Bone marrow (tissue), 2 donors: ENCODE data around the gene GSDME.

Experiments used
- DNase-seq, 2 donors: peaks; one replicate each; lab custom pipeline; 2025; lab: John Stamatoyannopoulos, UW

The GSDME gene

DNA sequence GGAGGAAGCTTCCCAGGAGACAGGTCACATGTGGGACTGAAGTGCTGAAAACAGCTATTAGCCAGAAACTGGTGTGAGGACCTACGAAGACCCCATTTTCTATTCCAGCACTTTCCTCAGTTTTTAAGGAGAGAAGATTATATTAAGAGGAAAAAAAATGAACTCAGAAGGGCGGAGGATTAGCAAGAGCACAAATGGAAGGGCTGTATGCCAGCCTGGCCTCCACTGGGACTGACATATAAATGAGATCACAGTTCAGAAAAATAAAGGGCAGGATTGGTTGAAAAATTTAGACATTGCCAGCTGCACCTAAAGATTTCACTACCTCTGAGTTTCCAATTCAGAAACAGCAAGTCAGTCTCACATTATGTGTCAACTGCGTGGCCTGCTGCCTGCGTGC is 53.0 kb downstream of the GSDME start:
- no peak for DNase-seq

DNA sequence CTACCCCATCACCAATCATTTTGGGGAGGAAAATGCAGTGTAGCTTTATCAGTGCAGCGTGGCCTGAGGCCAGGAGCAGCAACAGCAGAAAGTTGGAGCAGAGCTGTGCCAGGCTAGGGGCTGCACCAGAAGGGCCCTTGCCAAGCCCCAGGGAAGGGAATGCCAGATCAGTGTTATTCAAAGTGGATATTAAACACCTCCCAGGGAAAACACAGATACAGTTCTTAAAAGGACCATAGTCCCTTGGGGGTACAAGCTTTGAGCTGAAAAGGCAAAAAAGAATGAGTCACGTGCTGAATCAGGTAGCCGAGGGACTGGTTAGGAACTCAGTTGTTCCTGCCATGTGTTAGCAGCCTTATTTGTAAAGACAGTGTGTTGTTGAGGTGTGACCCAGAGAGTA is 54.0 kb downstream of the GSDME start:
- no peak for DNase-seq

DNA sequence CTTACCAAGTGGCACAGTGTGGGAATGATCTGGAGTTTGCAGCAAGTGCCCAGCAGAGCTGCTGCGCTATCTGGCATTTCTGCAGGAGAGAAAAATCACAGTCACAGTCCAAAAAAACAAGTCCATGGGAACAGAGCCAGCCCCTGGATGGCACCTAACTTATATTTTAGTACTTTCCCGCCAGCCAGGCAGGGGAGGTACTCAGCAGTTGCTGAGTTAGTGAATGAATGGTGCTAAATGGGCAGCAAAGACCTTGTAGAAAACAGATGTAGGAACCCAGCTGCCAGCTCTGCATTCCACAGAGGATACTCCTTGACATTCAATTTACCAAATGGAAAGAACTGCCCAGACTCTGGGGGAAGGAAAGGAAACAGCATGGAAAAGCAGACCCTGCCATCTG is 54.5 kb downstream of the GSDME start:
- no peak for DNase-seq

DNA sequence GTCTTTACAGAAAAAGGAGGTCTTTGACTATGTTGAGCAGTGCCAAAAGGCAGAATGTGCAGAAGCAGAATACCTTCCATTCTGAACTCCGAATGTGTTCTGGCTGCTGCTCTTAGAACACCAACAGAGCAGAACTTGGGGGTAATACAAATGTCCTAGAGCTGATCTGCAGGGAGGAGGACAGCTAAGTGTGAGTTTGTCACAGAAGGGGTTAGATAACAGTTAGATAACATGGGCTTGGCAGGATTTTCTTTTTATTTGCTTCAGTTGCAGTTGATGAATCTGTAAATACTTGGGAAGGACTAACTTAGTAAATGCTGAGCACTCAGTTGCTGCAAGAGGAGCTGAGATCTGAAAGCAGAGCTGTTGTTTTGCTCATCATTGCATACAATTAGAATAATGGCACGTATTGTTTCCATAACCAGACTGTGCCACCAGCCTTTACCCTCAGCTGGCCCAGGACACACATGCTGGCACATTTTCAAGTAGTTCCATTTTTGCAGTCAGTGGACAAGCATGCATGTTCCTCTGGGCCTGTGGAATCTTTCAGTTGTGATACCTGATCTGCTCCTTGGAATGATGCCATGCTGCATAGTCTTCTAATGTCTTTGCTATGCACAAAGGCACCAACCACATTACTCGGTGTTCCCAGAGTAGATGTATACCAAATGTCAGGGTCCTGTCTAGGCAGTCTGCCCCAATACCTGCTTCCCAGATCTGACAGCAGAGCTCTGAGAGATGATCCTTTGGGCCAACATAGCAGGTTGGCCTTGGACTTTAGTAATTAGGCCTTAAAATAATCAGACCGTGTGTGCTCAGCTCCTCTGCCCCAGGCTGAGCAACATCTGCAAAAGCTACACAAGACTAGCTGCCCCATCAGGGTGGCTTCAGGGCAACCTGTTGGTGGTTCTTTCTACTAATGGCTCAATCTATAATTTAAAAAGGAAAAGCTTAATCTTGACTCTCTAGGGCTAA is 55.7 kb downstream of the GSDME start:
- DNase-seq = no peak

DNA sequence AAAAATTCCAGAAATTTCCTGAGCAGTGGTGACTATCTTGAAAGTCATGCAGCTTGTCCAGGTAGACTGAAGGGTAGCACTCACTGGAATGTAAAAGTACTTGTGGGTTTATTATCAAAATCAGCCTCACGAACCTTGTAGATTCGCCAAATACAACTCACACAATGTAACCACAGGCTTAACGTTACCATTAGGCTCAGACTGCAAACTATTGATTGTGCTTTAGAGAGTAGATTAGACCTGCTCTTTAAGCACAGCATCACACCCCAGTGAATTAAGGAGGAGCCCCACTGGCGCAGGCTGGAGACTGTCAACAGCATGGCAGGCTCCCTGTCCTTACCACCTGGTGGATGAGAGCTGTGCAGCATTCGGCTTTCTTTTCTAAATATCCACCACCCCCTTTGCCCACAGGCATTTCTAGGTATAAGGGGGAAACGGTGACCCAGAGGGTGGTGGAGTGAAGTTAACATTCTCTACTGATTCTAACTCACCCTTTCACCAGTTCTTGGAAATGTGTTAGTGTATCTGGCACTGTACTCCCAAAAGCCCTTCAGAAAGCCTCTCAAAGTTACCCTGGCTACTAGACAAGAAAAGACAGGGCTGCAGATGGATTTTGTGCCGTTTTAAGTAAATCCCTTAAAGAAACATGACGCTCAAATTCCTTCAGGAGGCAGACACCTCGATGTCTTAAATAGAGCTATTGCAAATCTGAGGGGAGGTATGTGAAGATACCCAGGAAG is 56.6 kb downstream of the GSDME start:
- no peak for DNase-seq

DNA sequence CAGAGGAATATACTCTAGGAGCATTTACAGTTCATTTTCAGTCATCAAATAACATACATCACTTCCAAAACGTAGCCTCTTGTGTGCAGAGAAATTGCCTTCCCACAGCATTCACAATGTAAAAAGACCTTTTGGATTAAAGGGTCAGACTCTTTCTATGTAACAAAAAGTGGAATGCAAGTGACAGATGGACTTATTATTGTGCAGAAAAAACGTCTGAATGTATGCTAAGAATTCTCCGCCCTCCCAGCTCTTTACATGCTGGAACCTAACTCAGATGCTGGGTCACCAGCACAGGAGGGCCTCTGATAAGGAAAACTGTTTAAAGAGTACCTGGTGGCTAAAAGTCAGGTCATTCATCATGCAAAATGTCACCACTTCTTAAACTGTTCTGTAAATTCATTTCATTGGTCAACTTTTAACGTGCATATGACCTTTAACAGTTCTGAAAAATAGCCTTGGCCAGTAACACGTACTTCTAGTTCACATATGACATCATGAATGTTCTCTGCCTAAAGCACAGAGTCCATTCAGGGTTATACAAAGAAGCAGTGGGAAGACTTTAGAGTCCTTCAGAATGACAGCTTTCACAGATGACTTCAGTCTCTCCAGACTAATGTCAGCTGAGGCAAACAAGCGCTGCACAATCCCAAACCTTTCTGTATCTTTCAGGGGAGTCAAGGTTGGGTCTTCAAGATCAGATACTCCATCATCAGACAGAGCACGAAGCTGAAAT is 58.6 kb downstream of the GSDME start:
- DNase-seq = no peak

DNA sequence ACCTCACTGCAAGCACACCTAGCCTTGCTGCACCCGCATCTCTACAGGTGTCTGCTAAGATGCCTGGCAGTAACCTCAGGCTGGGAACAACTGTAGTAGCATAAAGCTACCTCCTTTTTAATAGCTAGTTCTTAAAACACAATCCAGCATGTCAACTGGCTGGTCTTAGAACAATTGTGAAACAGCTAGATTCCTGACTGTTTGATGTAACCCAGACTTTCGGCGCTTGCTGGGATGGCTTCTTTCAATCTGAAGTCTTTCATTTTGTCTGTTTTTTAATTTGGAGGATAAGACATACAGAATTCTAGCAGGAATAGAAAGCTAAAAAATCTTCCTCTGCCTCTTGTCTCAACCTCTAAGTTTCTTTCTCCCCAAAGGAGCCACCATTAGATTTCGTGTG is 59.8 kb downstream of the GSDME start:
- DNase-seq = no peak

DNA sequence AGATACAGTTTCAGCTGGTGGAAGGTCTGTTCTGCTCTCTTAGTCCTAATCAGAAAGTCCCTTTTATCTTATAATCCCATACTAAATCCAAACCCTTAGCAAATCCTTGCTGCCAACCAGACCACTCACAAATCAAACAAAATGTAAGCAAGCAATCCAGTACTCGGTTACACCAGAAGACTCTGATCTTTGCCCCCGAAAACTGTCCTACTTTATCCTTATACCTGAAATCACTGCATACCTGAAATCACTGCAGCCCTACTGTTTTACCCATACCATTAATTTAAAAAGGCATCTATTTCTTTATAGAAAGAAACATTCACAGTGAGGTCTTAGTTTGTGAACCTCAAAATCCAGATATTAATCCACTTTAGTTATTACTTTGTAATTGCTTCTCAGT is 64.7 kb downstream of the GSDME start:
- no peak for DNase-seq

DNA sequence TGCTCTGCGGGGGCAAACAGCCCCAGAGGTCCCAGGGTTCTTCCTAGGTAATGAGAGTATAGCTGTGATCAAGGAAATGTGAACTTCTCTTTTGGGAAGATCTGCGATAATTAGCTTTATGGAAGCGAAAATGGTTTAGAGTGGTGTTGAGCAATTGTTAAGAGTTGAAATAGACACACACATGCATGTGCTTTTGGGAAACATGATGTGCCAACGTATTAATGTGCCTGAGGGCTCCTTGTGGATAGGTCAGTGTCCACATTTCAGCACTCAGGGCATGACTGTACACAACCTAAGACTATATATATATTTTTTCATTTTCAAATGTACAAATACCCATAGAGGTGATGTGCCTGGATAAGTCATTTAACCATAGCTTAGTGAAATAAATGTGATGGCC is 67.0 kb downstream of the GSDME start:
- DNase-seq = no peak

DNA sequence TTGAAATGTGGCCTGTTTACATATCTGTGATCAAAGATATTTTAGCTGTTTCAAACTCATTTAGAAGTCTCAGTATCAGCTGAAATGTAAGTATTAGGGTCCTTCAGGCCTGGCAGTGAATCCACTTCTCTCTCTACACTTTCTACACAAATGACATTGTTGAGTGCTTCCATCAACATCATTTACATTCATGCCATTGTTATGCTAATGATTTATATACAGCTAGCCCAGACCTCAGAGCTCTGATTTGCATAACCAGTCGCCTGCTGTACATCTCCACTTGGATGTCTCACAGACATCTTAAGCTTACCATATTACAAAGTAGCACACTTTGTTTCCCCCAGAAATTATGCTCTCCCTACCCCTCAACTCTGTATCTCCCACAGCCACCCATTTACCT is 71.6 kb downstream of the GSDME start:
- no peak for DNase-seq

DNA sequence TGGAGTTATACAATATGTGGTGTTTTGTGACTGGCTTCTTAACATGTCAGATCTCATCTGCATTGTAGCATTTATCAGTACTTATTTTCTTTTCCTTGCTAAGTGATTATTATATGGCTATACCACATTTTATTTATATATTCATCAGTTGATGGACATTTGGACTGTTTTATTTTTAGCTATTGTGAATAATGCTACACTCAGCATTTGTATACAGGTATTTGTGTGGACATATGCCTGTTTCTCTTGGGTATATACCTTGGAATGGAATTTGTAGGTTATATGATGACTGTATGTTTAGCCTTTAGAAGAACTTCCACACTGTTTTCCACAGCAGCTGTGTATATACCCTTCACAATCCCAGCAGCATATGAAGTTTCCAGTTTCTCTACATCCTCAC is 86.5 kb downstream of the GSDME start:
- no peak for DNase-seq

DNA sequence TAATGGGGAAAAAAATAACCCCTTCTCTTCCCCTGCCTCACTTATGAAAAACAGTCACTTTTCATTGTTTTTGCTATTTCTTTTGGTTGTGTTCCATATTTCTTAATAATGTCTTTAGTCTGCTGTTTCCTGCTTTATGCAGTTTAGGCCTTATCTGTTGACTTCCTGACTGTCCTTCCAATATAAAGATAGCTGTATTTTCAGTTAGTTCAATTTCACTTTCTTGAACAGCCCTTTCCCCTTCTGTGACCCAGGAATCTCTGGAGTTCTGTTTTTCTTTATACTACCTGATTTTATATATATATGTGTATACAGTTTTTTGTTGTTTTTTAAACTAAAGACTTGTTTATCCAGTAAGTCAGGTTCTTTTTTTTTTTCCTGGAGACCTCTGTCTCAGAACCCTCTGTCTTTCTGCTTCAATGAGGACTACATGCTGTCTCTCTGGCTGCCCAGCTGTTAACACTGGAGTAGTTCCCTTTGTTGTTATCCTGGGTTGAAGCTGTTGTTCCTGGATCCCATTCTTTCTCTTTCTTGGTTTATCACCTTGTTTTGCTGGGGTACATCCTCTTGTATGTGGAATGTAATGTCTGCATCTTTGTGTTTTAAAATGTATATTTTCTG is 87.2 kb downstream of the GSDME start:
- no peak for DNase-seq

DNA sequence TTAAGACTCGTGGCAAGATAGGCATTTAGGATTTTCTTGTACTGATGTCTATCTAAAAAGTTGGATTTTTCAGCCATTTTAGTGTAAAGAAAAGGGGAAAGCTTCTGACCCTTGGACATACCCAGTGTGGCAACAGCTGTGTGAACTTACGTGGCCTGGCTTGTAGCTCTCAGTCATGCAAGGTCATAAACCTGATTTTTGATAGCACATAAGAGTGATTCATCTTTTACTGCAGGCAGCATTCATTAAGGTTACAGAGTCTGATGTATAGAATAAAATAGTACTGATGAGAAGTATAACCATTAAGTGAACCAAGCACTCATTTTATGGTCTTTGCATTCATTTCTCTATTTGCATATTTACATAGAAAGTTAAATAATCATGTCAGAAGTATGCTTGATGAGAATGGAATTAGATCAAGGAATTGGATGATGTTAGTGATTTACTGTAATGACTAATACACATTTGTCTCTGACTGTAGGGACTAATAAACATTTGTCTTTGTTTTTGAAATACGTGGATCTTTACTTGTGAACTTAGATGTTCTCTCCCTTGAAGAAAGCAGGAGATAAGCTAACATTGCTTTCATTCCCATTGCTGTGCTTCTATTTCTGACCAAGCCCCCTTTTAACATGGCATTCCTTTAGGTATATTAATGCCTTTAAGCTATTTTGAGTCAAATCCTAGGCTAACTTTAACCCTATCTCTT is 88.2 kb downstream of the GSDME start:
- DNase-seq = no peak

DNA sequence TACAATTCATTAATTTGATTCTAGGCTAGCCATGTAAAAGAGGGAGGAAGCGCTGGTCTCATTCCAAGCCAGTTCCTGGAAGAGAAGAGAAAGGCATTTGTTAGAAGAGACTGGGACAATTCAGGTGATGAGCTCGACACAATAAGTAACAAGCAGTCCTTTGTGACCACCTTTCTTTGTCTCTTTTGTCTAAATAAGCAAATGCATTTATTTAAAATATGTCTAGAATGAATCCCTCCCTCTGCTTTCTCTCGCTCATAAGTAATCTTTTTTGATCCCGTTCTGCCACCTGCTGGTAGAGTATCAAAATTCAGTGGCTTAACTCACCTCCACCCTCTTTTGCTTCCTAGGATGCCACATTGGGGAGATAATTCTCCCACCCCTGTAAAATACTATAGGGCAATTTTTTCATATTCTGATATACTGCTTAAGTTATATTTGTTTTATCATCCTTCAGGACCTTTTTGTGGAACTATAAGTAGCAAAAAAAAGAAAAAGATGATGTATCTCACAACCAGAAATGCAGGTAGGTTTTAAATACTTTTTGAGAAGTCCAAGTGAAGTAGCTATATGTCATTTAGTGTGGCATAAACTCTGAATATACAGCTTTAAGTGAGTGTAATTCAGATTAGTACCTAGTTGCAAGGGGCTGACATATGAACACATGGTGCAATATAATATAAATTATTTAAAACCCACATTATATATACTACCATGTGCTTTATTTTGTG is 91.5 kb downstream of the GSDME start:
- DNase-seq = peak in 1 of 2 donors; percentile 53

DNA sequence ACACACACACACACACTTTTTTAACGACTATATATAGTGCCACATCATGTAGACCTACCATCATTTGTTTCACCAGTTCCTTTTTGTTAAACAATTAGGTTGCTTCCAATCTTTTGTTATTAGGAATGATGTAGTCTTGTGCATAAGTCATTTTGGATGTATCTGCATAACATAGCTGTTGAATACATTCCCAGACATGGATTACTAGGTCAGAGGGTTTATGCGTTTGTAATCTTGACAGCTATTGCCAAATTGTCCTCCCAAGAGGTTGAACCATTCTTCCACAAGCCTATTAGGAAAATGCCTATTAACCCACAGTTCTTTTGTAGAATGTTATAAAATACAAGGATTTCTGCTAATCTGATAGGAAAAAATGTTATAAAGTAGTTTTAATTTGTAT is 96.7 kb downstream of the GSDME start:
- DNase-seq = no peak

DNA sequence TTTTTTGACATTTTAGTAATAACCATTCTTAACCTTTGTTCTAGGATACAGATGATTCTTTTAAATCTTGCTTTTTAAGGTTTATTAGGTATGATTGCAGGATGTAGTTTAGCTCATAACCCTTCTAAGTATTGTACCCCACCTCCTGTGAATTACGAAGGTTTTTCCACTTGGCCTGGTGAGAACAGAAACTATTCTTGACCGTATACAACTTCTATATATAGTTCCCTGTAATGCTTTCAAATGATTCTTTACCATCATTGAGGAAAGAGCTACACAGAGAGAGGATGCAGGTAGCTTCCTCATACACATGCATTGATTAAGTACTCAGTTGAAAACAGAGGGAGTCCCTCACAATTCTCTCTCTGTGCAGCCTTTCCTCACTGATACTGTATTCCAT is 97.8 kb downstream of the GSDME start:
- DNase-seq = no peak

DNA sequence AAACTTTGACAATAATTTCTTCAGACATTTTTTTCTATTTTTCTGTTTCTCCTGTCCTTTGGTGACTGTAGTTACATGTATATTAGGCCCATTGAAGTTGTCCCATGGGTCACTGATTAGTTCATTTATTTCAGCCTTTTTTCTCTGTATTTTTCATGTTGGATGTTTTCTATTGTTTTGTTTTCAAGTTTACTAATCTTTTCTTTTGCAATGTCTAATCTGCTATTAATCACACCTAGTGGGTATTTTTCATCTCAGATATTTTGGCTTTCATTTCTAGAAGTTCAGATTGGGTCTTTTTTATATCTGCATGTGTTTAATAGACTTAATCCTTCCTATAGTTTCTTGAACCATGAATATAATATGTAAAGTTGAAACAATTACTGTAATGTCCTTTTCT is 99.3 kb downstream of the GSDME start:
- DNase-seq = no peak

DNA sequence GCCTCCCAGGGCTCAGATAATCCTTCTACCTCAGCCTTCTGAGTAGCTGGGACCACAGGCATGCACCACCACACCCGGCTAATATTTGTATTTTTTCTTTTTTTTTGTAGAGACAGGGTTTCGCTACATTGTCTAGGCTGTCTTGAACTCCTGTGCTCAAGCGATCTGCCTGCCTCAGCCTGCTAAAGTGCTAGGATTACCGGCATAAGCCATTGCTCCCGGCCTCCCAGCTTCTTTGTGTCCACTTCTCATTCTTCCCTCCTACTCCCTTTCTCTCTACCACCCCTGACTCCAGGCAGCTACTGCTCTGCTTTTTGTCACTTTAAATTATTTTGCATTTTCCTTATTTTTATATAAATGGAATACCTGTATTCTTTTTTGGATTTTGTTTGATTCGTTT is 100.7 kb downstream of the GSDME start:
- no peak for DNase-seq

DNA sequence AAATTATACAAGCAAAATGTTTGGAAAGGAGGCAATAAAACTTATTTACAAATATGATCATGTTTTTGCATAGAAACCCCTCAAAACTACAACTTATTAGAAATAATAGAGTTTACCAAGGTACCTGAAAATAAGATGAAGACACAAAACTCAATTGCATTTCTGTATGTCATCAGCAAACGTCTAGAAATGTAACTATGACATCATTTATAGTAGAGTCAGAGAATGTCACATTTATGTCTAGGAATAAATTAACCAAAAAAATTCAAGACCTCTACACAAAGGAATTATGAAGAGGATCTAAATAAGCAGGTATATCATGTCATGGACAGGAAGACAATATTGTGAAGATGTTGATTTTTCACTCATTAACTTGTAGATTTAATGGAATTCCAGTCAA is 103.0 kb downstream of the GSDME start:
- no peak for DNase-seq

DNA sequence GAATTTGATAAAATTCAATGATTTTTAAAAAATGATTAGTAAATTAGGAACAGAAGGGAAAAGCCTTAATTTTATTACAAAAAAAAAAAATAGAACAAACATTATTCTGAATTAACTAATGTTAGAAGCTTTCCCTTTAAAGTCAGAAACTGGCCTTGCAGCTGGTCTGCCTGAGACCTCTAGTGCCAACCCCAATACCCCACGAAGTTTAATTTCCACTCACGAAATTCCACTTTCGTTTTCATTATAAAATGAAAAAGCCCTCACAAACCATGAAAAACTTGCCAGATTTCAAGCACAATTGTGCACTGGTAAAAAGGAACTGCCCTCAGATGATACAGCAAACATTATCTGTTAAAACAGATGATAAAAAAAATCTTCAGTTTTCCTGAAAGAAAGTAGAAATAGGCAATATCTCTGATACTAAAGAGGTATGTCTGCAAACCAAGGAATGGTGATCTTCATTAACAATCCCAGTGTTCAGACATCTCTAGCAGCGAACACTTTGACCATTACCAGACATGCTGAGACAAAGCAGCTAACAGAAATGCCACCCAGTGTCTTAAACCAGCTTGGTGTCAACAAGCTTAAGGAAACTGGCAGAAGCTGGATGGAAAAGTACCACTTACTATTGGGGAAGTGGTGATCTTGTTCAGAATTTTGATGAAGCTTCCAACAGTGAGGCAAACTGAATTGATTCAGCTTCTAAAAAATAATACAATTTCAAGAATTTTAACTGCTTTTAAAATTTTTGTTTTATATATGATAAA is 103.8 kb downstream of the GSDME start:
- DNase-seq = peak in 1 of 2 donors; percentile 50
